Liver (tissue), 2 donors: Measurements from ENCODE around the gene MTHFS.

Experiments
- CTCF ChIP-seq: fragments of 150-350 bp; IDR thresholded peaks from 2 replicates; pipeline ENCODE4 v1.5.1; 2017; ENCODE audit warnings: improper control_type of control experiment, low read depth, low read length; ENCODE audit not compliant: missing input control
- MAX ChIP-seq: IDR thresholded peaks from 2 replicates; pipeline ENCODE4 v1.6.1; 2016; ENCODE audit warnings: antibody characterized with exemption
- YY1 ChIP-seq: IDR thresholded peaks from 2 replicates; pipeline ENCODE4 v1.6.1; 2016; ENCODE audit warnings: antibody characterized with exemption, mild to moderate bottlenecking
- donor health status: healthy.

- no peak for TF ChIP-seq MAX
- TF ChIP-seq YY1, result no peak
- TF ChIP-seq CTCF, result no peak
These were observed 66.9 kb downstream of the MTHFS start for GRCh38 chr15:79829950-79830349.
